ENCODE data around the gene CCDC60.

GRCh38 chr12:119341020-119341419, 6.5 kb downstream of the CCDC60 start:
- no peak for TF ChIP-seq CTCF (IDR thresholded peaks at IDR 0.05 in 2 of 3, conservative IDR thresholded peaks at IDR 0.05 in 1 of 3; ENCODE audit: borderline replicate concordance in 1 of 3, insufficient read depth in 1 of 3, low read depth in 2 of 3, low read length in 2 of 3)
- no peak for TF ChIP-seq POLR2A (IDR thresholded peaks at IDR 0.05; ENCODE audit: borderline replicate concordance, extremely low read depth, insufficient read depth, insufficient read length)
- TF ChIP-seq RAD21 (IDR thresholded peaks at IDR 0.05; ENCODE audit: low read depth): no peak
- TF ChIP-seq ZNF274 (IDR thresholded peaks at IDR 0.05; ENCODE audit: low read depth, low read length): no peak
- no peak for TF ChIP-seq MAX (IDR thresholded peaks at IDR 0.05)
- TF ChIP-seq EZH2phosphoT487 (IDR thresholded peaks at IDR 0.05; ENCODE audit: borderline replicate concordance): no peak

Data from HCT116 (cell line).